ENCODE results near the gene NOTCH4.
"Not testable (repeated sequence)": the region's sequence is repeated elsewhere in the genome, so short reads cannot be mapped to it uniquely, and the experiment has no call there.

The NOTCH4 gene

GRCh38 chr6:32216998-32217397 is 6.9 kb downstream of the NOTCH4 start:
- DNase-seq (no peak), ATAC-seq (no peak)

- DNase-seq, result no peak
- ATAC-seq, result no peak
These were observed 7.6 kb downstream of the NOTCH4 start for GRCh38 chr6:32216285-32216684.

GRCh38 chr6:32215617-32216016 is 8.2 kb downstream of the NOTCH4 start:
- DNase-seq (no peak), ATAC-seq (no peak)

DNA sequence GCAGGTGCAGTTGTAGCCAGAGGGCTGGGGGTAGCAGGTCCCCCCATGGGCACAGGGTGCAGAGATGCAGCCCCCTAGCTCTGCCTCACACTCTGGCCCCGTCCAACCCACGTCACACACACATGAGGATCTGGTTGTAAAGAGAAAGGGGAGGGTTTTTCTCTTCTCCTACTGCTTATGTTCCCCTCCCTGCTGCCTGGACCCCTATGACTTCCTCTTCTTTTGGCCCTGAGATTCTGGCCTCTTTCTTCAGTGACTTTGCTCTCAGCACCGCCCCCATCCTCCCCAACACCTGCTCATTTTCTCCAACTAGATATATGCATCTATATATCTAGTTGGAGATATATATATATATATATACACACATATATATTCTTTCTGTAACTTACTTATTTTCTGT is 9.7 kb downstream of the NOTCH4 start:
- ATAC-seq (no peak), DNase-seq (no peak)

DNA sequence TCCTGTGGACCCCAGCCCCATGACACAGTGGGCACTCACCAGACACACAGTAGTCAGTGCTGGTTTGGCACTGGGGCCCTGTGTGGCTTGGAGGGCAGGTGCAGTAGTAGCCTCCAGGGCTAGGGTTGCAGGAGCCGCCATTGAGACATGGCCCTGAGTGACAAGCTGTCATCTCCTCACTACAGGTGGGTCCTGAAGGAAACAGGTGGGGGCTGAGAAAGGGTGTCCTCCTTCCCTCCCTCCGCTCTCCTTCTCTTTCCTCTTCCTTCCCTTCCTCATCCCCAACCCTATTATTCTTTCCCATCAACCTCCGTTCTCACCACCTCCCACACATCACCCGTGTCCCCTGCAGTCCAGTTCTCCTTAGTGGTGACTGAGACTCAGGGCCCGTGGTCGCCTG is 10.2 kb downstream of the NOTCH4 start:
- ATAC-seq, result no peak
- DNase-seq, result no peak

DNA sequence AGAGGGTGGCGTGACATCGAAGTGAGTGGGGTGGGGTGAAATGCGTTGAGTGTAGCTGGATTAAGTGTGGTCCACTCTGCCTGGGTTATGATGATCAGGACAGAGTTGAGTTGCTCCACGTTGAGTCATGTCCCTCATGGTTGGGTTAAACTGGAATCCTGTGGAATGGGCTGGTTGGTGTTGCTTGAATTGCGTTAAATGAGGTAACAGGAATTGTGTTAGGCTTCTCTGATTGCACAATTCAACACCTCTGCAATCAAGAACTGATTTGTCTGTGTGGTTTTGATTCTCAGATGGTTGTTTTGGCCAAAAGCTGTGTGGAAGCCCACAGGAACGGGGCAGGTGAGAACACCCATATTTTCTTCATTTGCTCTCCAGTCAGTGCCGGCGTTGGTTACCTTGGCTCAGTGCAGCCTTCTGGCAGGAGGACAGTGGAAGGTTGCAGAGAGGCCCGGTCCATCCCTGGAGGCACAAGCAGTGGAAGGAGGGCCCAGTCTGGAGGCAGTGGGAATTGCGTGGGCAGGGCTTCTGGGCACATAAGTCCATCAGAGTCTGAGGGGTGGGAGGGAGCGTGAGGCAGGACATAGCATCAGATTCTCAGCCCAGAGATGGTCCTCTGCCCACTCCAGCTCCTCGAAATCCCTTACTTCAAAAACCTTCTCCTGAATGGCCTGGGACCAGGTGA is 11.6 kb downstream of the NOTCH4 start:
- ATAC-seq (no peak), DNase-seq (no peak)

DNA sequence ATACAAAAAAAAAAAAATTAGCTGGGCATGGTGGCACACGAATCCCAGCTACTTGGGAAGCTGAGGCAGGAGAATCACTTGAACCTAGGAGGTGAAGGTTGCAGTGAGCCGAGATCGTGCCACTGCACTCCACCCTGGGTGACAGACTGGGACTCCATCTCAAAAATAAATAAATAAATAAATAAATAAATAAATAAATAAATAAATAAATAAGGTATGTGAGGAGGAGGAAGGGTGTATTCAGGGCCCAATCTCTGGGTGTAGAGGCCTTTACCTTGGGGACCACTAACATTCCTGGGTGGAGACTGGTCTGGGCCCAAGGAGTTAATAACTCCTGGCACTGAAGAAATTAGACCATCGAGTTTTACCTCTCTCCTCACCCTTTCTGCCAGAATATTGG is 12.4 kb downstream of the NOTCH4 start:
- not testable (repeated sequence) for ATAC-seq, DNase-seq

DNA sequence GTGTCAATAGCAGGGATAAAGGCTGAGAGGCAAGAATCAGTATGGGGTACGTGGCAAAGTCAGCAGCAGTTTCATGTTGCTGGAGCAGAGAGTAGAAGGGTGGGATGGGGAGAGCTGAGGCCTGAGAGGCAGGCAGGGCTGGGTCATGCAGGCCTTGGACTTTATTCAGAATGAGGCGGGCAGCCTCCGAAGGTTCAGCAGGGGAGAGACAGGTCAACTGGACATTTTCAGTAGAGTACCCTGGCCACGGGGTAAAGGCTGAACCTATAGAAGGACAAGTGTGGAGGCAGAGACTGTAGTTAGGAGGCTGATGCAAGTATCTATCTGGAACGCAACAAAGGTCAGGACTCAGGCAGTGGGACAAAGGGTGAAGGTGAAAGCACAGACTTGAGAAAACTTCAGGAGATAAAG is 13.7 kb downstream of the NOTCH4 start:
- no peak for ATAC-seq
- DNase-seq, result no peak

DNA sequence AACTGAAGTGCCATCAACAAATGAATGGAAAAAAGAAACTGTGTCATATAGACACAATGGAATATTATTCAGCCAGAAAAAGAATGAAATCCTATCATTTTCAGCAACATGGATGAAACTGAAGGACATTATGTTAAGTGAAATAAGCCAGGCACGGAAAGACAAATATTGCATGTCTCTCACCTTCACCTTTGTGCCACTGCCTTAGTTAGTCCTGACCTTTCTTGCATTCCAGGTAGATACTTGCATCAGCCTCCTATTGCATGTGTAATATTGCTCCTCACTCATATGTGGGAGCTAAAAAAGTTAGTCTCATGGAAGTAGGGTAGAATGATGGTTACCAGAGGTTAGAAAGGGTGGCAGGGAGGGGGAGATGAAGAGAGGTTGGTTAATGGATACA is 14.9 kb downstream of the NOTCH4 start:
- ATAC-seq (no peak), DNase-seq (no peak)

GRCh38 chr6:32204268-32204715 is 19.6 kb downstream of the NOTCH4 start:
- no peak for ATAC-seq

DNA sequence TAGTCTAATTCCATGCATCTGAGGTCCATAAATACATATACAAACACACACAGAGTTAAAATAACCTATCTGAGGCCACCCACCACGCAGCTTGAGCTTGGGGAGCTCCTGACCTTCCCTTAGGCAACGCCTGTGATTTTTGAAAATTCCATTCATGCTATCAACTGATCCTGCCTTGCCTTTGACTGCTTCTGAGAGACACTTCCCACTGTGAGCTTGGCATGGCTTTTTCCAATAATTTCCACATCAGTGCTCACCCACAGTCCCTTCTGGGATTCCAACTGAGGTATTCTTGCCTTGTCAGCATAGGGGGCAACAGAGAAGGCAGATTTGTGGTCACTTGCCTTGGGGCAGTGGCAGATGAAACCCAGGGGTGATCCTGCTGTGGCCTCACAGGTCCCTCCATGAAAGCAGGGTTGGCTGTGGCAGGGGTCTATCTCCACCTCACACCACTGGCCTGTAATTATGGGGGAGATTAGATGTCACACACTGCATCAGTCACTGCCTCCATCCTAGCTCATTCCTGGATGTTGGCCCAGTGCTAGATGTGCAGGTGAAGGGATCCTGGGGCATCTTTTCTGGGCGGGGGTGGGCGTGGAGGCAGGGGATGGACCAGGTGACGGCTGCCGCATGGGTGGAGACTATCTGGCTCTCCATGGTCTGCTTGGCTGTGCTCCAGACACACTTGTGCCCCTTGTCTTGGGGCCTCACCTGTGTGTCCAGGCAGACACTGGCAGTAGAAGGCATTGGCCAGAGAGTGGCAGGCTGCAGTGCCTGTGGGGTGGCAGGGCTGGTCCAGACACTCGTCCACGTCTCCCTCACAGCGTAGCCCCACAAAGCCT is 20.2 kb downstream of the NOTCH4 start:
- no peak for ATAC-seq
- DNase-seq, result no peak

More at GRCh38 chr6:32204268-32204715, 19.6 kb downstream of the NOTCH4 start:
- no peak for DNase-seq

DNA sequence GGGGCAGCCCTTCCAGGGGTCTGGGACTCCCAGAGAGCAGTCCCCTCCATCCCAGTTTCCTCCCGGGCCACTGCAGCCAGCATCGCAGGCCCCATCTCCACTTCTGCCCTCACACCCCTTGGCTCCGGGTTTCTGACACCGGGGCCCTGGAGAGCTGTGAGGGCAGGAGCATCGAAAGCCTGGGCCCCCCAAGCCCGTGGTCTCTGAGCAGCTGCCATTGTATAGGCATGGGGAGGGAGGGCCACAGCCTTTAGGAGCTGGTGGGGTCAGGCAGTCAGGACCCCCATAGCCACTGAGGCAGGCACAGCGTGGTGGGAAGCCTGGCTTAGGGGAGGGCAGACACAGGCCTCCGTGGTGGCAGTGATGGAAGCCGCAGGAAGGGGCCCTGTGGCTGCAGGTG is 21.7 kb downstream of the NOTCH4 start:
- no peak for DNase-seq

DNA sequence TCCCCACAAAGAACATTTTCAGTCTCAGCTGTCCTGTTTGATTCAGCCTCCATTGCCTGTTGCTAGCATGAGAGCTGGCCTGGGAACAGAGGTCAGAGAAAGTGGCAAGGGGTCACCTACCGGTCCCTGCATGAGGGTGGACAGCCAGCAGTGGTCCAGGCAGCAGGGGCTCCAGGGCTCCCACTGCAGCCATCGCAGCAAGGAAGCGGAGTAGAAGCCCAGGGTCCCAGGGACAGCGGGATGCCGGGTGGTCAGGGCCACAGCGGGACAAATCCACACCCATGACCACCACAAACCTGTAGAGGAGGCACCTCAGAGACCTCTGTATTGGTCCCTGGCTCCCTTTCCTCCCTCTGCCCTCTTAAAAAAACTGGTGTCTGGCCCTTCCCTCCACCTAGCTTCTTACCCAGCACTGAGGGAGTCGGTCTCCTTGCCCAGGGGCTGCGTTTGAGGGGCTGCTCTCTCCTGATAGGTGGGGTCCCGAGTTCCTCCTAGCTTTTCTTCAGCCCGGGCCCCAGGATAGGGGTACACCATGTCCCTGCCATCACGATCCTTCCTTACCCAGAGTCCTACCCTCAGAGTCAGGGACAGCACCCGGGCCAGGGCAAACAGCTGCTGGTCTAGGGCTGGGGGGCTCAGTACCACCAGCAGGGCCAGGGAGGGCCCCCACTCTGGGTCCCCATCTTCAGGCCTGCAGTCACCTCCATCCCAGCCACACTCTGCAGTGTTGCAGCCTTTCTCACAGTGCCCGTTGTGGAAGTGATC is 23.0 kb downstream of the NOTCH4 start:
- DNase-seq (no peak), ATAC-seq (no peak)

More for the DNA sequence above, 21.7 kb downstream of the NOTCH4 start:
- ATAC-seq, result no peak

DNA sequence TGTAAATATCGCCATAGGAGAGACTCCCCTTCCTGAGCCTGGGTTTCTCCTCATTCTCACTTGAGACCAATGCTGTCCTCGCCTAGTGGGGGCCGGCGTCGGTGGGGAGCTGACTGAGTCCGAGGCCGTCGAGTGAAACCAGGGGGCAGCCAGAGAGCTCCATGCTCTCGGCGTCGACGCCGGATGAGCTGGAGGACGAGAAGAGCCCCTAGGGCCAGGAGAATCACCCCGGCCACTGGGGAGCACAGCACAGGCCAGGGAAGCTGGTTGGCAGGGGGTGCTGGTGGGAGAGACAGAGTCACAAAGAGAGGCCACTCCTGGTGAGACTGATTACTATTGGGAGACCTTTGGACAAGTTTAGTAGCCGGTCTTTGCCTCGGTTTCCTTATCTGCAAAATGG is 25.0 kb downstream of the NOTCH4 start:
- ATAC-seq, result no peak
- no peak for DNase-seq

DNA sequence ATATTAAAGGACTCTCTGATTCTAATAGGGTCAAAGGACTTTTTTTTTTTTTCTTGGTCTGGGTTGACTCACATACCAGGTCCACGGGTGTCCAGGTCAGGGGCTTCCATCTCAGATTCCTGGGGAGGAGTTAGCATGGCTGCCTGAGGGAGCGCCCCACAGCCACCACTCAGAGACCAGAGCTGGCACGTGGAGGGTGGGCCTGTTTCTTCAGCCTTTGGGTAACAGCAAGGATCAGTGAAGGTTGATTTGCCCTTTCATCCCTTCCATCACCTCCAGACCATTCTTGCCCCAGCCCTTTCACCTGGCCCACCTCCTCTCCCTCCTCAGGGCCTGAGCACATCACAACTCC is 25.5 kb downstream of the NOTCH4 start:
- no peak for ATAC-seq
- no peak for DNase-seq

- DNase-seq (no peak), ATAC-seq (no peak)
These were observed 26.9 kb downstream of the NOTCH4 start for GRCh38 chr6:32196682-32197616.

DNA sequence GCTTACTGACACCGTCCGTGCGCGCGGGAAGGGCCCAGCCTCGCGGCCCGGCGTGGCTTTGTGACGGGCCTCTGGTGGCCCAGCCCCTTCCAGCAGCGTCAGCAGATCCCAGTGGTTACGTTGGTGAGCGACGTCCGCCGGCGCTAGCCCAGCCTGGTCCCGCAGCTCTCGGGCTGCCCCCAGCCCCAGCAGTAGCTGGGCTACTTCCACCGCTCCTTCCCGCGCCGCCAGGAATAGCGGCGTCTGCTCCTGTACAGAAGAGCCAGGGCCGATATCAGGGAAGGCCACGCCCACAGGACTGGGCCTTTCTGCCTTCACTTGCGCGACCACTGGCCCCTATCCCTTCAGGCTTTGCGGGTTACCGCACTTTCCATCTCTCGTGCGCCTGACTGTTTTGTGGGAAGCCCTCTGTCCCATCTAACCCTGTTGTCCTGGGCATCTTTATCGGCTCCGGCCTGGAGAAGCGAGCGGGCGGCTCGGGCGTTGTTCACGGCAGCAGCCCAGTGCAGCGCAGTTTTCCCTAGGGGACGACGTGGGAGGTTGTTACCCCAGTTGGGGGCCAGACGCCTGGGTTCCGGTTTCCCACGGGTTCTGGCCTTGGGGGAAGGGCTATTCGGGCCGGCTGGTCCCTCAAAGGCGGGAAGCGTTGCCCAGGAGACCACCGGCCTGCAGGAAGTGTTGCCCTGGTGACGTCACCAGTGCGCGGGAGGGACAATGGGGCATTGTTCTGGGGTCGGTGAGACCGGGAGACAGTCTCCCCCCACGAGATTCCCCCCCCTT is 27.8 kb downstream of the NOTCH4 start:
- peak; percentile 86 for DNase-seq
- peak; percentile 92 for ATAC-seq

DNA sequence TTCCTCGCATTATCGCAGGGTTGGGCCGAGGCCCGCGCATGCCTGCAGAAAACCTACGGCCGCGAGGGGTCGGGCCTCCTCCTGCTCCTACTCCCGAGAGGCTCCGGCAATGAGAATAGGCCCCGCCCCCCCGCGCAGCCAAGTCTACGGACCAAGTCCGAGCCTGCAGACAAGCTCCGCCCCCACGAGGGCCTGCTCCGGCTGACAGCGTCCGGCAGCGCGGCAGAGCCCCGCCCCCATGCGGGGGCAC is 28.3 kb downstream of the NOTCH4 start:
- ATAC-seq (peak; percentile 90), DNase-seq (peak; percentile 100)

GRCh38 chr6:32194825-32195651 is 28.8 kb downstream of the NOTCH4 start:
- no peak for ATAC-seq
- peak; percentile 48 for DNase-seq

DNA sequence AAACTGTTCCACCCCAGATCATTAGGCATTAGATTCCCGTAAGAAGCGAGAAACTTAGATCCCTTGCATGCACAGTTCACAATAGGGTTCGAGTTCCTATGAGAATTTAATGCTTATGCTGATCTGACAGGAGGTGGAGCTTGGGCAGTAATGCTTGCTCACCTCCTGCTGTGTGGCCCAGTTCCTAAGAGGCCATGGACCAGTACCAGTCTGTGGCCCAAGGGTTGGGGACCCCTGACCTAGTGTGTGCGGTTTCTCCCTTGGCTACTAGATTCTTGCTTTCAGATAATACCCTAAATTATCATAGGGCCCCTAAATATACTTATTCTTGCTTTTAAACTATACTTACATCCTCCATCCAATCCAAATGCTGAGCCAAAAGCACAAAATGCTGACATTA is 29.5 kb downstream of the NOTCH4 start:
- ATAC-seq (no peak), DNase-seq (no peak)

All from stimulated activated naive CD8-positive, alpha-beta T cell treated with anti-CD3 and anti-CD28 coated beads, Interleukin-15, Interleukin-2, amounts not matched to agents 100 U/mL and 50 U/mL, for 24 hours (primary cell).